Effector memory CD4-positive, alpha-beta T cell (primary cell): ENCODE data around the gene LDLRAD3.

ENCODE experiments used
- DNase-seq, 3 donors: peaks; one replicate each; pipeline ENCODE4 v3.0.0-alpha.2; 2020
- H3K27ac ChIP-seq: 2 replicates; pipeline ENCODE4 v1.7.0; 2013; ENCODE audit warnings: mild to moderate bottlenecking, low read length, moderate library complexity; ENCODE audit not compliant: insufficient read depth, poor library complexity, severe bottlenecking
- H3K27me3 ChIP-seq: replicated peaks from 2 replicates; pipeline ENCODE4 v1.7.0; 2013; ENCODE audit warnings: mild to moderate bottlenecking, low read length; ENCODE audit not compliant: insufficient read depth, control insufficient read depth, poor library complexity, severe bottlenecking
- H3K36me3 ChIP-seq: 2 replicates; pipeline ENCODE4 v1.7.0; 2013; ENCODE audit warnings: mild to moderate bottlenecking, low read length, moderate library complexity; ENCODE audit not compliant: control insufficient read depth, insufficient read depth
- H3K4me1 ChIP-seq: 2 replicates; pipeline ENCODE4 v1.7.0; 2013; ENCODE audit warnings: low read length, mild to moderate bottlenecking; ENCODE audit not compliant: control insufficient read depth, insufficient read depth, poor library complexity, severe bottlenecking
- H3K4me3 ChIP-seq: 2 replicates; pipeline ENCODE4 v1.7.0; 2013; ENCODE audit warnings: low read length, low read depth, mild to moderate bottlenecking; ENCODE audit not compliant: insufficient read depth, poor library complexity, severe bottlenecking
- H3K9me3 ChIP-seq: 2 replicates; pipeline ENCODE4 v1.7.0; 2013; ENCODE audit warnings: mild to moderate bottlenecking, low read length, moderate library complexity; ENCODE audit not compliant: control insufficient read depth

The LDLRAD3 gene

DNA sequence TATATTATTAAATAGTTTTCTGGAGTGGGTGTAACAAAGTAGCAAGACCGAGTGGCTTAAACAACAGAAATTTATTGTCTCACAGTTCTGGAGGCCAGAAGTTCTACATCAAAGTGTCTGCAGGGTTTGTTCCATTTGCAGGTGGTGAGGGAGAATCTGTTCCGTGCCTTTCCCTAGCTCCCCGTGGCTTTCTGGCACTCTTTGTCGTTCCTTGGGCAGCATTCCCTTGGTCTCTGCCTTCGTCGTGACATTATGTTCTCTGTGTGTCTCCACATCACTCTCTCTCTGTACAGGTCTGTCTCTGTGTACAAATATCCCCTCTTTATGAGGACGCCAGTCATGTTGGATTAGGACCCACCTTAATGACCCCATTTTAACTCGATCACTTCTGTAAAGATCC, 38.2 kb downstream of the LDLRAD3 start:
- H3K27me3 ChIP-seq, result no peaks in the 10 kb centered on the region
- no peak overlapping the region for H3K27ac ChIP-seq
- H3K4me1 ChIP-seq, result no peaks in the 10 kb centered on the region
- no peaks in the 10 kb centered on the region for H3K36me3 ChIP-seq
- DNase-seq, result no peak
- H3K4me3 ChIP-seq, result no peak overlapping the region
- H3K9me3 ChIP-seq, result no peaks in the 10 kb centered on the region

DNA sequence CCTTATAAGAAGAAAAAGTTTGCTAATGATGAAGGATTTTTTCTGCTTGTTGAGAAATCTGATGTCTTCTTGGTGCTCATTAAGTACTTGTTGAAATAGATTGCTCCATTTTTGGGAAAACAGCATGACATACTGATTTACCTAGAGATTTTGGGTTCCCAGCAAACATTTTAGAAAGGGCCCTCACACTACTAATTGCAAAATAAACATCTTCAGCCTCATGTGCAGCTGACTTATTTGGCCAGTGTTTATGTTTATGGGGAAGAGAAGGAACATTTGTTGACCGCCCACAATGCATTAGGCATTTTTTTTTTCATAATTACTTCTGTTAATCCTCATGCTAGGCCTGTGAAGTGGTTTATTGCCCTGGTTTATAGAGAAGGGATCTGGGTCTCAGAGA, 40.1 kb downstream of the LDLRAD3 start:
- Histone ChIP-seq H3K27me3 (no peaks in the 10 kb centered on the region), H3K9me3 (no peaks in the 10 kb centered on the region), H3K4me3 (no peak overlapping the region), H3K27ac (no peak overlapping the region), H3K4me1 (no peaks in the 10 kb centered on the region), H3K36me3 (no peaks in the 10 kb centered on the region)
- DNase-seq, result no peak

DNA sequence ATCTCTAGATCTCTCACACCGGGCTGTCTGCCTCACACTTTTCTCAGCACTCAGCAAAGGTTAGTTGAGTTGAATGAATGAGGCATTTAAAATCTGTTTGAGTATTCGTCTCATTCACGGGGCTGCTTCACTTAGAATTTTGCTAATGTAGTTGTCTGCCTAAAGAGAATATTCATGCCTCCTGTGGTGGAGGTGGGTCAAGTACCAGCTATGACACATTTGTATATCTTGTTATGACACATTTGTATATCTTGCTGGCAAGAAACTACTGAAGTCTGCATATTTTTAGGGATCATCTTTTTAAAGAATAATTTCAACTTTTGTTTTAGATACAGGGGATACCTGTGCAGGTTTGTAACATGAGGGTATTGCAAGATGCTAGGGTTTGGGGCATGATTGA, 43.1 kb downstream of the LDLRAD3 start:
- H3K9me3 ChIP-seq, result no peaks in the 10 kb centered on the region
- no peak for DNase-seq
- H3K36me3 ChIP-seq, result no peaks in the 10 kb centered on the region
- H3K27ac ChIP-seq, result no peak overlapping the region
- H3K4me3 ChIP-seq, result no peak overlapping the region
- H3K27me3 ChIP-seq, result no peaks in the 10 kb centered on the region
- no peaks in the 10 kb centered on the region for H3K4me1 ChIP-seq

DNA sequence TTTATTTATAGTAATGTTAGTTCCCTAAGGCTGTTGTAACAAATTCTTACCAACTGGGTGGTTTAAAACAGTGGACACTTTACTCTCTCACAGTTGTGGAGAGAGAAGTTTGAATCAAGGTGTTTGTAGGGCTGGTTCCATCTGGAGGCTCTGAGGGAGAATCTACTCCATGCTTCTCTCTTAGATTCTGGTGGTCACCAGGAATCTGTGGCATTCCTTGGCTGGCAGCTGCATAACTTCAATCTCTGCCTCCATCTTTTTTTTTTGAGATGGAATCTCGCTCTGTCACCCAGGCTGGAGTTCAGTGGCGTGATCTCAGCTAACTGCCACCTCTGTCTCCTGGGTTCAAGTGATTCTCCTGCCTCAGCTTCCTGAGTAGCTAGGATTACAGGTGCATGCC, 46.3 kb downstream of the LDLRAD3 start:
- no peak overlapping the region for H3K4me3 ChIP-seq
- H3K9me3 ChIP-seq, result no peaks in the 10 kb centered on the region
- H3K27me3 ChIP-seq, result no peaks in the 10 kb centered on the region
- H3K27ac ChIP-seq, result no peak overlapping the region
- H3K36me3 ChIP-seq, result no peaks in the 10 kb centered on the region
- no peaks in the 10 kb centered on the region for H3K4me1 ChIP-seq
- no peak for DNase-seq

DNA sequence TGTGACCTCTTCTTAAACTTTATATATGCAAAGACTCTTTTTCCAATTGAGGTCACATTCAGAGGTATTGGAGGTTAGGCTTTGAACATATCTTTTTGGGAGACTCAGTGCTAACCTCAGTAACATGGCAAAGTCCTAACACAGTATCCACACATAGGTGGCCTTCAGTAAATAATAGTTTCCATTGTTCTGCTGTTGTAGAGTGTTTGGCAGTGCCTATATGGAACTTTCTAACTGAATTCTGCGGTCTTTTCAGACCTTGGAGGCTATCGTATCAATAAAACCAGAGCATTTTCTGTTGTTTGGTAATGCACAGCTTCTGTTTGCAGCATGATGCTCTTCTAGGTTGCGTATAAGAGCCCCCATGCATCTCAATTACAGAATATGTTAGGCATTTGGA, 47.0 kb downstream of the LDLRAD3 start:
- no peaks in the 10 kb centered on the region for H3K27me3 ChIP-seq
- H3K4me3 ChIP-seq, result no peak overlapping the region
- no peak overlapping the region for H3K27ac ChIP-seq
- H3K9me3 ChIP-seq, result no peaks in the 10 kb centered on the region
- no peaks in the 10 kb centered on the region for H3K4me1 ChIP-seq
- DNase-seq, result no peak
- H3K36me3 ChIP-seq, result no peaks in the 10 kb centered on the region

DNA sequence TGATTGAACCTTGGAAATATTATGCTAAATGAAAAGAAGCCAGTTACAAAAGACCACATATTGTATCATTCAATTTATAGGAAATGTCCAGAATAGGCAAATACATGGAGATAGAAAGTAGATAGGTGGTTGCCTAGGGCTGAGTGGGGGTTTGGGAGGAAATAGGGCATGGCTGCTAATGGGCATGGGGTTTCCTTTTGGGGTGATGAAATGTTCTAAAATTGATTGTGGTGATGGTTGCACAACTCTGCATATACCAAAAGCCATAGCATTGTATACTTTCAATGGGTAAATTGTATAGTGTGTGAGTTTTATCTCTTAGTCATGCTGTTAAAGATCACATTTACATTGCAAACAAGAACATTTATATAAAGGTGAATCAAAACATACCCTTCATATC, 48.7 kb downstream of the LDLRAD3 start:
- DNase-seq, result no peak
- no peak overlapping the region for H3K4me3 ChIP-seq
- no peaks in the 10 kb centered on the region for H3K27me3 ChIP-seq

DNA sequence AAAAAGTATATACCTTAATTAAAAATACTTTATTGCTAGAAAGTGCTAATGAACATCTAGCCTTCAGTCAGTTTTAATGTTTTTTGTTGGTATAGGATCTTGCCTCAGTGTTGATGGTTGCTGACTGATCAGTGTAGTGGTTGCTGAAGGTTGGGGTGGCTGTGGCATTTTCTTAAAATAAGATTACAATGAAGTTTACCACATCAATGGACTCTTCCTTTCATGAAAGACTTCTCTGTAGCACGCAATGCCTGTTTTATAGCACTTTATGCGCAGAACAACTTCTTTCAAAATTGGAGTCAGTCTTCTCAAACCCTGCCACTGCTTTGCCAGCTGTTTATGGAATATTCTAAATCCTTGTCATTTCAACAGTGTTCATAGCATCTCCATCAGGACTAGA, 50.6 kb downstream of the LDLRAD3 start:
- no peak for DNase-seq
- Histone ChIP-seq H3K27me3 (no peaks in the 10 kb centered on the region), H3K27ac (no peak overlapping the region), H3K4me1 (no peaks in the 10 kb centered on the region), H3K4me3 (no peak overlapping the region), H3K36me3 (no peaks in the 10 kb centered on the region), H3K9me3 (no peaks in the 10 kb centered on the region)

More for the DNA sequence above, 48.7 kb downstream of the LDLRAD3 start:
- H3K36me3 ChIP-seq, result no peaks in the 10 kb centered on the region
- H3K27ac ChIP-seq, result no peak overlapping the region
- H3K4me1 ChIP-seq, result no peaks in the 10 kb centered on the region
- no peaks in the 10 kb centered on the region for H3K9me3 ChIP-seq

DNA sequence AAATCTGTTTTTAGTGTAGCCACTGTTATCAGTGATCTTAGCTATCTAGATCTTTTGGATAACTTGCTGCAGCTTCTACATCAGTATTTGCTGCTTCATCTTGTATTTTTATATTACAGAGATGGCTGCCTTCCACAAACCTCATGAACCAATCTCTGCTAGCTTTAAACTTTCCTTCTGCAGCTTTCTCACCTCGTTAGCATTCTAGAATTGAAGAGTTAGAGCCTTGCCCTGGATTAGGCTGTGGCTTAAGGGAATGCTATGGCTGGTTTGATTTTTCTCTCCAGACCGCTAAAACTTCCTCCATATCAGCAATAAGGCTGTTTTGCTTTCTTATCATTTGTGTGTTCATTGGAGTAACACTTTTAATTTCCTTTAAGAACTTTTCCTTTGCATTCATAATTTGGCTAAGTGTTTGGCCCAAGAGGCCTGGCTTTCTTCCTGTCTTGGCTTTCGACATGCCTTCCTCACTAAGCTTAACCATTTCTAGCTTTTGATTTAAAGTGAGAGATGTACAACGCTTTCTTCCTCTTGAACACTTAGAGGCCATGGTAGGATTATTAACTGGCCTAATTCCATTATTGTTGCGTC, 51.9 kb downstream of the LDLRAD3 start:
- no peak for DNase-seq
- Histone ChIP-seq H3K27ac (no peak overlapping the region), H3K4me1 (no peaks in the 10 kb centered on the region), H3K27me3 (no peaks in the 10 kb centered on the region), H3K9me3 (no peaks in the 10 kb centered on the region), H3K4me3 (no peak overlapping the region), H3K36me3 (no peaks in the 10 kb centered on the region)

GRCh38 chr11:35997902-35998520, 54.1 kb downstream of the LDLRAD3 start:
- H3K4me3 ChIP-seq, result no peak overlapping the region
- no peaks in the 10 kb centered on the region for H3K9me3 ChIP-seq
- H3K27ac ChIP-seq, result no peak overlapping the region
- no peaks in the 10 kb centered on the region for H3K4me1 ChIP-seq
- H3K36me3 ChIP-seq, result no peaks in the 10 kb centered on the region
- no peaks in the 10 kb centered on the region for H3K27me3 ChIP-seq
- no peak for DNase-seq

DNA sequence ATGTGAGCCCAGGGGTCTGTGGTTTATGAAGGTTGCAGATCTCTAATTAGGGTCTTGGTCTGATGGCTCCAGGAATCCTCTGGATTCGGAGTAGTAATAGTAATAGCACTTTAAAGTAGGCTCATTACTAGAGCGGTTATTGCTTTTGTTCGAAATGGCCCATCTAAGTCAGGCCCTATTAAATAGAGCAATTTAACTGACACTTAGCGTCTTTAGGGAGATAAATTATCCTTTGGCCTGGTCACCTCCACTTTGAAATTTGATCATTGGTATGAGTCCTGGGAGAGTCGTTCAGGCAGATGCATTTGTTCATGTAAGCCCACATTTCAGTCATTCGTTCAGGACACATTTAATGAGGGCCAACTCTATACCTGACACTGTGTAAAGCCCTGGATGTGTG, 54.8 kb downstream of the LDLRAD3 start:
- Histone ChIP-seq H3K27ac (no peak overlapping the region), H3K4me1 (no peaks in the 10 kb centered on the region), H3K36me3 (no peaks in the 10 kb centered on the region), H3K4me3 (no peak overlapping the region), H3K27me3 (no peaks in the 10 kb centered on the region), H3K9me3 (no peaks in the 10 kb centered on the region)
- DNase-seq, result no peak
